22Rv1 (cell line): ENCODE measurements around the gene LRRC15.

ENCODE experiments used
- ZFX ChIP-seq: fragments of 450-650 bp; IDR thresholded peaks from 2 replicates; pipeline ENCODE4 v1.6.1; 2017; ENCODE audit warnings: antibody characterized with exemption, borderline replicate concordance
- TF ChIP-seq, protein P1 (sequence below): fragments of 450-650 bp; IDR thresholded peaks from 2 replicates; pipeline ENCODE4 v1.5.1; 2017; ENCODE audit warnings: mild to moderate bottlenecking

DNA sequence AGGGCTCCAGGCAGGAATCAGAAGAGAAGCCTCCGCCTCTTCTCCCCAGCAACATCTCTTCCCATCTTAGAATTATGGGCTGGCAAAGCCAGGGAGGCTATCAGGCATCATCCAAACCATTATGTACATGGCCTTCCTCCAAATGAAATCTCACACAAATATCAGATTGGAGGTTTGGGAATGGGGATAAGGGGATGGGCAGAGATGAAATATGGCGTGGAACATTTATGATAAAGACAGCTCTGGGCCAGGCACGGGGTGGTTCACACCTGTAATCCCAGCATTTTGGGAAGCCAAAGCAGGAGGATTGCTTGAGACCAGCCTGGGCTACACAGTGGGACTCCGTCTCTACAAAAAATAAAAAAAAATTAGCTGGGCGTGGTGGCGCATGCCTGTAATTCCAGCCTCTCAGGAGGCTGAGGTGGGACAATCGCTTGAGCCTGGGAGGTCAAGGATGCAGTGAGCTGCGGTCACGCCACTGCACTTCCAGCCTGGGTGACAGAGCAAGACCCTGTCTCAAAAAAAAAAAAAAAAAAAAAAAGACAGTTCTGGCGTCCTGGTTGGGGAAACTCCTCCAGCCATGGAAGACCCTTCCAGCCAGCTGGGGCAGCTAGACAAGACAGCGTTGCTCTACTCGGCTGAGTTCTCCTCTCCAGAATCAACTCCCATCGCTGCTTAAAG lies 55.0 kb downstream of the LRRC15 start:
- TF ChIP-seq, protein P1, sequence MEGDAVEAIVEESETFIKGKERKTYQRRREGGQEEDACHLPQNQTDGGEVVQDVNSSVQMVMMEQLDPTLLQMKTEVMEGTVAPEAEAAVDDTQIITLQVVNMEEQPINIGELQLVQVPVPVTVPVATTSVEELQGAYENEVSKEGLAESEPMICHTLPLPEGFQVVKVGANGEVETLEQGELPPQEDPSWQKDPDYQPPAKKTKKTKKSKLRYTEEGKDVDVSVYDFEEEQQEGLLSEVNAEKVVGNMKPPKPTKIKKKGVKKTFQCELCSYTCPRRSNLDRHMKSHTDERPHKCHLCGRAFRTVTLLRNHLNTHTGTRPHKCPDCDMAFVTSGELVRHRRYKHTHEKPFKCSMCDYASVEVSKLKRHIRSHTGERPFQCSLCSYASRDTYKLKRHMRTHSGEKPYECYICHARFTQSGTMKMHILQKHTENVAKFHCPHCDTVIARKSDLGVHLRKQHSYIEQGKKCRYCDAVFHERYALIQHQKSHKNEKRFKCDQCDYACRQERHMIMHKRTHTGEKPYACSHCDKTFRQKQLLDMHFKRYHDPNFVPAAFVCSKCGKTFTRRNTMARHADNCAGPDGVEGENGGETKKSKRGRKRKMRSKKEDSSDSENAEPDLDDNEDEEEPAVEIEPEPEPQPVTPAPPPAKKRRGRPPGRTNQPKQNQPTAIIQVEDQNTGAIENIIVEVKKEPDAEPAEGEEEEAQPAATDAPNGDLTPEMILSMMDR: no peak
- no peak for TF ChIP-seq ZFX
